ENCODE results near the gene SPTLC3. TPM values are rescaled to one million over a fixed set of nuclear protein-coding genes. Genes with fewer than 3 reads are reported as not detected.

SPTLC3 gene
- polyA plus RNA-seq, 1 donor from 2014 or later, result not detected

- no peaks in the 10 kb centered on the region for H3K9me2 ChIP-seq (ENCODE audit: insufficient read depth, low read length)
- no peaks in the 10 kb centered on the region for H3F3A ChIP-seq (ENCODE audit: insufficient read depth, low read length, poor library complexity, severe bottlenecking)
- no peak overlapping the region for H3K4me2 ChIP-seq (ENCODE audit: low read length)
- H3K9ac ChIP-seq (ENCODE audit: low read length), result no peak overlapping the region
- no peaks in the 10 kb centered on the region for H3K9me3 ChIP-seq (ENCODE audit: low read length)
- H3K27me3 ChIP-seq (ENCODE audit: insufficient read depth, low read depth, low read length), result no peaks in the 10 kb centered on the region
- H3K4me3 ChIP-seq (ENCODE audit: low read length), result no peak overlapping the region
- no peaks in the 10 kb centered on the region for H3K36me3 ChIP-seq (ENCODE audit: insufficient read depth, low read length)
- TF ChIP-seq CTCF (IDR thresholded peaks at IDR 0.05; ENCODE audit: poor library complexity, severe bottlenecking) (no peak), TAF1 (IDR thresholded peaks at IDR 0.05; ENCODE audit: low read depth) (no peak), EZH2 (IDR thresholded peaks at IDR 0.05; ENCODE audit: borderline replicate concordance, insufficient read depth, low read length, poor library complexity, severe bottlenecking) (no peak), MXI1 (conservative IDR thresholded peaks at IDR 0.05; ENCODE audit: poor library complexity, severe bottlenecking) (no peak), RAD21 (conservative IDR thresholded peaks at IDR 0.05) (no peak), SMC3 (conservative IDR thresholded peaks at IDR 0.05; ENCODE audit: poor library complexity) (no peak), POLR2AphosphoS5 (IDR thresholded peaks at IDR 0.05) (no peak), EP300 (conservative IDR thresholded peaks at IDR 0.05; ENCODE audit: poor library complexity, severe bottlenecking) (no peak), REST (IDR thresholded peaks at IDR 0.05; ENCODE audit: borderline replicate concordance) (no peak)
- no peak overlapping the region for H3K27ac ChIP-seq (ENCODE audit: low read length)
- no peaks in the 10 kb centered on the region for H3K79me2 ChIP-seq (replicated peaks; ENCODE audit: insufficient read depth, low read length)
- H2AFZ ChIP-seq (ENCODE audit: low read depth, low read length), result no peak overlapping the region
- no peaks in the 10 kb centered on the region for H4K20me1 ChIP-seq (ENCODE audit: insufficient read depth)
Measured at GRCh38 chr20:13147071-13147963, 138.5 kb downstream of the SPTLC3 start.

- H2AFZ ChIP-seq (ENCODE audit: low read depth, low read length), result no peak overlapping the region
- no peaks in the 10 kb centered on the region for H3K27me3 ChIP-seq (ENCODE audit: insufficient read depth, low read depth, low read length)
- H3K36me3 ChIP-seq (ENCODE audit: insufficient read depth, low read length), result no peaks in the 10 kb centered on the region
- H3F3A ChIP-seq (ENCODE audit: insufficient read depth, low read length, poor library complexity, severe bottlenecking), result no peaks in the 10 kb centered on the region
- H3K9ac ChIP-seq (ENCODE audit: low read length), result no peak overlapping the region
- H3K79me2 ChIP-seq (replicated peaks; ENCODE audit: insufficient read depth, low read length), result no peaks in the 10 kb centered on the region
- H4K20me1 ChIP-seq (ENCODE audit: insufficient read depth), result no peaks in the 10 kb centered on the region
- TF ChIP-seq MXI1 (conservative IDR thresholded peaks at IDR 0.05; ENCODE audit: poor library complexity, severe bottlenecking), result no peak
- no peak for TF ChIP-seq POLR2AphosphoS5 (IDR thresholded peaks at IDR 0.05)
- no peak for TF ChIP-seq SMC3 (conservative IDR thresholded peaks at IDR 0.05; ENCODE audit: poor library complexity)
- no peak for TF ChIP-seq EZH2 (IDR thresholded peaks at IDR 0.05; ENCODE audit: borderline replicate concordance, insufficient read depth, low read length, poor library complexity, severe bottlenecking)
- no peak for TF ChIP-seq TAF1 (IDR thresholded peaks at IDR 0.05; ENCODE audit: low read depth)
- no peak for TF ChIP-seq CTCF (IDR thresholded peaks at IDR 0.05; ENCODE audit: poor library complexity, severe bottlenecking)
- no peak for TF ChIP-seq RAD21 (conservative IDR thresholded peaks at IDR 0.05)
- TF ChIP-seq REST (IDR thresholded peaks at IDR 0.05; ENCODE audit: borderline replicate concordance), result no peak
- TF ChIP-seq EP300 (conservative IDR thresholded peaks at IDR 0.05; ENCODE audit: poor library complexity, severe bottlenecking), result no peak
- H3K9me2 ChIP-seq (ENCODE audit: insufficient read depth, low read length), result no peaks in the 10 kb centered on the region
- no peak overlapping the region for H3K4me2 ChIP-seq (ENCODE audit: low read length)
- no peak overlapping the region for H3K4me3 ChIP-seq (ENCODE audit: low read length)
- H3K9me3 ChIP-seq (ENCODE audit: low read length), result no peaks in the 10 kb centered on the region
- H3K27ac ChIP-seq (ENCODE audit: low read length), result no peak overlapping the region
Measured at GRCh38 chr20:13147971-13148370, 139.2 kb downstream of the SPTLC3 start.

Data from neural cell (in vitro differentiated cells).